Left ventricle myocardium inferior (tissue), 1 donor: ENCODE measurements around the gene UGT2B17. TPM values are rescaled to one million over a fixed set of nuclear protein-coding genes. Genes with fewer than 3 reads are reported as not detected.
"Not testable (repeated sequence)": the region's sequence is repeated elsewhere in the genome, so short reads cannot be mapped to it uniquely, and the experiment has no call there.

Experiments used
- DNase-seq: peaks from one replicate; pipeline ENCODE4 v3.0.0-alpha.2; 2020
- H3K27ac ChIP-seq: fragments of 200-600 bp; replicated peaks from 2 replicates; pipeline ENCODE4 v1.8.0; 2021
- H3K27me3 ChIP-seq: fragments of 200-600 bp; 2 replicates; pipeline ENCODE4 v1.8.0; 2021; ENCODE audit warnings: low read depth
- H3K36me3 ChIP-seq: fragments of 200-600 bp; 2 replicates; pipeline ENCODE4 v1.8.0; 2021
- H3K4me1 ChIP-seq: fragments of 200-600 bp; 2 replicates; pipeline ENCODE4 v1.8.0; 2021
- H3K4me3 ChIP-seq: fragments of 200-600 bp; 2 replicates; pipeline ENCODE4 v1.8.0; 2021; ENCODE audit warnings: mild to moderate bottlenecking, moderate library complexity
- H3K9me3 ChIP-seq: fragments of 200-600 bp; replicated peaks from 2 replicates; pipeline ENCODE4 v1.8.0; 2021
- intact Hi-C: fragments of 100-400 bp; cut with micrococcal nuclease; formaldehyde crosslinking; loops from one replicate; pipeline ENCODE4 v1.11.0; 2022
- total RNA-seq: library from RNA; stranded (reverse); fragmentation: NEBNext Ultra II Directional; extraction: Animal tissue kit (Norgen Biotek cat#: 25700); gene quantifications from one replicate; pipeline ENCODE4 v1.2.1, GENCODE V29; 2021
- TF ChIP-seq, protein P1 (sequence below): fragments of 200-600 bp; IDR thresholded peaks from 2 replicates; pipeline ENCODE4 v1.8.0; 2021; ENCODE audit warnings: antibody characterized with exemption, mild to moderate bottlenecking, borderline replicate concordance
- donor health status: DM: no; HTN: yes; CAD: no; lungs with severe emphysema.

Gene UGT2B17
- total RNA-seq, 1 donor from 2014 or later, result not detected

- H3K4me1 ChIP-seq, H3K9me3 ChIP-seq, DNase-seq, H3K36me3 ChIP-seq, H3K4me3 ChIP-seq, H3K27ac ChIP-seq, intact Hi-C loops, H3K27me3 ChIP-seq: not testable (repeated sequence)
Observed at GRCh38 chr4:68565082-68565481, 11.0 kb downstream of the UGT2B17 start.

DNA sequence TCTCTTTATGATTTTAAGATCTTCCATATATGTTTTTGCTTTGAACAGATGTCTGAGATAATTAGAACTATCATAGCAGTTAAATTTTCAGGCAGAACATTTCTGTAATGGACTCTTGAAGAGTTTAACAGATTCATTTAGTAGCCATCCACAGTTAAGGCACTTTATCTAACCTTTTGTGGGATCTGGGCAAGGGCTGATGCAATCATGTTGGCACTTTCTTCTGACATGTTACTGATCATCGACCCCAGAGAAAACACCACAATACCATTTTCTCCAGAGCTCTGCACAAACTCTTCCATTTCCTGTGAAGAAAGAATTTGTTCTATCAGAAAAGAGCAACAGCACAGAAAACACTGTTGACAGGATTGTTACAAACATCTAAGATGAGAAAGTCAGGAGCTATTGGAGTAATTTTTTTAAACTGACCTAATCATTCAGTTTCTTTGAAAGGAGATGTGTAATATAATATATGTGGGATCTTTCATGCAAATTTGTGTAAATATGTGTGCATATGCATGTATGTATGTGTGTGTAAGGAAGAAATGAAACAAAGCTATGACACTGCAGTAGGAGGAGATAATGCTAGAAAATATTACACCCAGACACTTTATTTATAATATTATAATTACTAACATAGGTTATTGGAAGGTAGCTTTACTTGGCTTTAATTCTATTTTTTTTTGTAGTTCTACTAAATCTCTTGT, 15.6 kb downstream of the UGT2B17 start:
- H3K36me3 ChIP-seq, DNase-seq, H3K4me1 ChIP-seq, H3K4me3 ChIP-seq, intact Hi-C loops, H3K27me3 ChIP-seq, H3K9me3 ChIP-seq, H3K27ac ChIP-seq: not testable (repeated sequence)

DNA sequence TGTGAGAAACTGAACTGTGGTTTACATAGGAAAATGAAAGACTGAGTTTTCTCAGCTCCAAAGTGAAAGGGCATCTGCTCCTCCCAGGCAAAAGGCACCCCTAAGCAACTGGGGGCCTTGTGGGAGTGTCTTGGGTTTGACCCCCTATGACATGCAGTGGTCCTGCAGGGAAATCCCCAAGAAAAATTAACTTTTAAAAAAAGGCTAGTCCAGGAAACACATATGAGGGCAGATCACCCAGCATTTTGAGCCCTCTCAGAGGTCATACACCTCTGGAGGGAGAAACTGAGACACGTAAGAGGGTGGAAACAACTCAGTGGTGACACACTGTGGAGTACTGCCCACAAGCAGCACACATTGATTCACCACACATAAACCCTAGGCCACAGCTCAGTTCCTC, 22.3 kb downstream of the UGT2B17 start:
- DNase-seq, H3K4me1 ChIP-seq, H3K36me3 ChIP-seq, H3K9me3 ChIP-seq, H3K27ac ChIP-seq, H3K4me3 ChIP-seq, intact Hi-C loops, H3K27me3 ChIP-seq: not testable (repeated sequence)

DNA sequence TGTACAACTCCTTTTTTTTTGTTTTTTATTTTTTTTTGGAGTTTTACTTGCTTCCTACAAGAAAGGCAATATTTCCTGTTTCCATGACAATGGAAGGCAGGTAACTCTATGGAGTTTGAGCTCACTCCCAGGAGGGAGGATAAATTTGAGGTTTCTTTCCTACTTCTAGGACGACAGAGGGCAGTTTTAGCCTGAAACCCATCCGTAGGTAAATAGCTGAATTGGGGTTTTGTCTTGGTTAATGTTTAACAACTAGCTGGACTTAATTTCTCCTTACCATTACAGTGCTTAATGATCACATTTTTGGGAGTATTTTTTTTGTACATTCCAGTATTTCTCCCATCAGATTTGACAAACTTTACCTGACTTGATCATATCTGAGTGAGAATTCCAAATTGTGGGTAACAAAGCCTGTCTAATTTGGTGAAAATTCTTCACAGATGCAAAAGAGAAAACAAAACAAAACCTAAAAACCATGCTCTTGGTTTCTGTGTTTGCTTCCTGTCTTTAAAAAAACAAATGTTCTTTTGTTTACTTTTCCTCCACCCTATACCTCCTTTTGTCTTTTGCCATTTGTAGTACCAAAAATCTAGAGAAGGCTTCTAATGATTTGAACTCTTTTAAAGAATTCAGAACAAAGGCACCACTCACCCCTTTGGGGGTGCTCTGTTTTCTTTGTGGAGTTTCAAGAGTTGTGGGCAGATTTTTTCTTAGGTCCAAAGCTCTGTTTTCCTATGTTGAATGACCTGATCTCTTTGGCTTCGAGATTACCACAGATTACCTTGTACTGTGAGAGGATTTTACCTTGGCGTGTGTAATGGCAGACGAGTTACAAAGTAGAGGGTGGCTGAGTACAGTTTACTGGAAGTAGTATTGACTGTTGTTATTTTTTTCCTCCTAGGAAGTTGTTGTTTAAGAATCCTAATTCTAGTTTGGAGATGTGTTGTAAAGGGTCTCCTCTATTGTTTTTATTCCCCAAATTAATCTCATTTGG, 23.0 kb downstream of the UGT2B17 start:
- H3K27ac ChIP-seq, H3K4me1 ChIP-seq, DNase-seq, intact Hi-C loops, H3K4me3 ChIP-seq, H3K9me3 ChIP-seq, H3K27me3 ChIP-seq, H3K36me3 ChIP-seq: not testable (repeated sequence)

- H3K4me1 ChIP-seq, intact Hi-C loops, H3K36me3 ChIP-seq, H3K27ac ChIP-seq, H3K9me3 ChIP-seq, DNase-seq, H3K4me3 ChIP-seq, H3K27me3 ChIP-seq: not testable (repeated sequence)
Observed at GRCh38 chr4:68542742-68543141, 33.4 kb downstream of the UGT2B17 start.

GRCh38 chr4:68536375-68536774, 39.7 kb downstream of the UGT2B17 start:
- H3K27me3 ChIP-seq, result no peaks in the 10 kb centered on the region
- no peak overlapping the region for H3K27ac ChIP-seq
- no peak for DNase-seq
- no peak overlapping the region for H3K4me3 ChIP-seq
- intact Hi-C loops, result no loop called here
- no peaks in the 10 kb centered on the region for H3K36me3 ChIP-seq
- peaks cover 23% of the 10 kb centered on the region for H3K9me3 ChIP-seq
- TF ChIP-seq, protein P1, sequence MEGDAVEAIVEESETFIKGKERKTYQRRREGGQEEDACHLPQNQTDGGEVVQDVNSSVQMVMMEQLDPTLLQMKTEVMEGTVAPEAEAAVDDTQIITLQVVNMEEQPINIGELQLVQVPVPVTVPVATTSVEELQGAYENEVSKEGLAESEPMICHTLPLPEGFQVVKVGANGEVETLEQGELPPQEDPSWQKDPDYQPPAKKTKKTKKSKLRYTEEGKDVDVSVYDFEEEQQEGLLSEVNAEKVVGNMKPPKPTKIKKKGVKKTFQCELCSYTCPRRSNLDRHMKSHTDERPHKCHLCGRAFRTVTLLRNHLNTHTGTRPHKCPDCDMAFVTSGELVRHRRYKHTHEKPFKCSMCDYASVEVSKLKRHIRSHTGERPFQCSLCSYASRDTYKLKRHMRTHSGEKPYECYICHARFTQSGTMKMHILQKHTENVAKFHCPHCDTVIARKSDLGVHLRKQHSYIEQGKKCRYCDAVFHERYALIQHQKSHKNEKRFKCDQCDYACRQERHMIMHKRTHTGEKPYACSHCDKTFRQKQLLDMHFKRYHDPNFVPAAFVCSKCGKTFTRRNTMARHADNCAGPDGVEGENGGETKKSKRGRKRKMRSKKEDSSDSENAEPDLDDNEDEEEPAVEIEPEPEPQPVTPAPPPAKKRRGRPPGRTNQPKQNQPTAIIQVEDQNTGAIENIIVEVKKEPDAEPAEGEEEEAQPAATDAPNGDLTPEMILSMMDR, result no peak
- H3K4me1 ChIP-seq, result no peaks in the 10 kb centered on the region

GRCh38 chr4:68535974-68536373, 40.1 kb downstream of the UGT2B17 start:
- DNase-seq, result no peak
- no peak overlapping the region for H3K27ac ChIP-seq
- no peak overlapping the region for H3K4me3 ChIP-seq
- TF ChIP-seq, protein P1, result no peak
- no peaks in the 10 kb centered on the region for H3K36me3 ChIP-seq
- no peaks in the 10 kb centered on the region for H3K27me3 ChIP-seq
- no peaks in the 10 kb centered on the region for H3K4me1 ChIP-seq
- peaks cover 27% of the 10 kb centered on the region for H3K9me3 ChIP-seq
- intact Hi-C loops, result no loop called here

GRCh38 chr4:68522232-68522631, 53.9 kb downstream of the UGT2B17 start:
- intact Hi-C loops, H3K36me3 ChIP-seq, H3K9me3 ChIP-seq, H3K27me3 ChIP-seq, H3K27ac ChIP-seq, H3K4me1 ChIP-seq, H3K4me3 ChIP-seq, DNase-seq: not testable (repeated sequence)
